Globus pallidus (tissue), 1 donor: ENCODE measurements around the gene PPP1R2.
"Not testable (repeated sequence)": the region's sequence is repeated elsewhere in the genome, so short reads cannot be mapped to it uniquely, and the experiment has no call there.

ENCODE experiments used
- DNase-seq: peaks from one replicate; pipeline ENCODE4 v3.0.0-alpha.2; 2015; ENCODE audit warnings: low spot score

The PPP1R2 gene

GRCh38 chr3:195542698-195543499 lies at the start of gene PPP1R2:
Gene PPP1R2, minus strand, starts transcription at chr3:195543325. Its CDS starts 300 bp downstream, at chr3:195543025.
- DNase-seq = peak; percentile 88

- DNase-seq = no peak
These were observed 48.7 kb upstream of the PPP1R2 start for GRCh38 chr3:195591852-195592251.

- no peak for DNase-seq
These were observed 48.1 kb upstream of the PPP1R2 start for GRCh38 chr3:195591220-195591619.

- DNase-seq = not testable (repeated sequence)
These were observed 47.3 kb upstream of the PPP1R2 start for GRCh38 chr3:195590381-195590780.

- not testable (repeated sequence) for DNase-seq
These were observed 46.7 kb upstream of the PPP1R2 start for GRCh38 chr3:195589796-195590195.

- DNase-seq = no peak
These were observed 44.7 kb upstream of the PPP1R2 start for GRCh38 chr3:195587824-195588223.

- DNase-seq = no peak
These were observed 44.3 kb upstream of the PPP1R2 start for GRCh38 chr3:195587406-195587805.

- no peak for DNase-seq
These were observed 41.4 kb upstream of the PPP1R2 start for GRCh38 chr3:195584543-195584870.

GRCh38 chr3:195583831-195584542 lies 40.9 kb upstream of the PPP1R2 start, which contains the start of gene APOD:
Gene APOD, minus strand, starts transcription at chr3:195583940. Its CDS starts 4,479 bp downstream, at chr3:195579461.
- peak; percentile 93 for DNase-seq

GRCh38 chr3:195582947-195583346 lies 39.8 kb upstream of the PPP1R2 start:
- peak; percentile 70 for DNase-seq

GRCh38 chr3:195580744-195581443 lies 37.8 kb upstream of the PPP1R2 start:
- DNase-seq = peak; percentile 62

GRCh38 chr3:195579281-195579680 lies 36.2 kb upstream of the PPP1R2 start:
- DNase-seq = no peak

- no peak for DNase-seq
These were observed 35.4 kb upstream of the PPP1R2 start for GRCh38 chr3:195578565-195578964.

GRCh38 chr3:195577645-195578177 lies 34.6 kb upstream of the PPP1R2 start:
- DNase-seq = no peak

GRCh38 chr3:195574497-195575304 lies 31.6 kb upstream of the PPP1R2 start:
- no peak for DNase-seq

GRCh38 chr3:195573611-195574496 lies 30.7 kb upstream of the PPP1R2 start:
- no peak for DNase-seq

GRCh38 chr3:195571361-195571760 lies 28.2 kb upstream of the PPP1R2 start:
- no peak for DNase-seq

GRCh38 chr3:195570912-195571311 lies 27.8 kb upstream of the PPP1R2 start:
- DNase-seq = no peak

GRCh38 chr3:195570344-195570743 lies 27.2 kb upstream of the PPP1R2 start:
- DNase-seq = no peak

- DNase-seq = no peak
These were observed 25.5 kb upstream of the PPP1R2 start for GRCh38 chr3:195568630-195569029.

GRCh38 chr3:195566797-195567196 lies 23.7 kb upstream of the PPP1R2 start:
- DNase-seq = no peak
